ENCODE results near the gene GPR148. TPM values are rescaled to one million over a fixed set of nuclear protein-coding genes. Genes with fewer than 3 reads are reported as not detected.

Gene GPR148
- total RNA-seq, 1 donor from 2014 or later: not detected

DNA sequence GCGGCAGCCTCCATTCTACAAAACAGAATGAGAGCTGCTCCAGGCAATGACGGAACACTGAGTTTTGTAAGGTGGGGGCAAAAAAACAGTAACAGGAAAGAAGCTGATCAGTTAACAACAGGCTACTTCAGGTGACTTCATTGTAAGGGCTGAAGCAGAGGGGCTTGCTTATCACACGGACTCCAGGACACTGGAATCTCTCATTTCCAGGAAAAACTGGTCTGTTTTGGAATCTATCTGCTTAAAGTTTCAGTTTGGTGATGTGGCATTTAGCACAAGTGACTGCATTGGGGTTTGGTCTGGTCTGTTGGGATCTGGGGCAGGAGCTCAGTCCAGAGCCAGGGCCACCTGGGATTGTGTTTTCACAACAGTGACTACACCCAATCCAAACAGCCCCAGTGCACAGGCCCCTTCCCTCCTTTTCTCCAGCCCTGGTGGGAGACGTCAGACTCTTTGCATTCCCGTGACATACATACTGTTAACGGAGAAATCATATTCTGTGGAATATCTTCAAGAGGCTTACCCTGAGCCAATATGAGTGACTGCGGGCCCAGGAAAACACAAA is 40.6 kb downstream of the GPR148 start:
- DNase-seq (ENCODE audit: low spot score): no peak

DNA sequence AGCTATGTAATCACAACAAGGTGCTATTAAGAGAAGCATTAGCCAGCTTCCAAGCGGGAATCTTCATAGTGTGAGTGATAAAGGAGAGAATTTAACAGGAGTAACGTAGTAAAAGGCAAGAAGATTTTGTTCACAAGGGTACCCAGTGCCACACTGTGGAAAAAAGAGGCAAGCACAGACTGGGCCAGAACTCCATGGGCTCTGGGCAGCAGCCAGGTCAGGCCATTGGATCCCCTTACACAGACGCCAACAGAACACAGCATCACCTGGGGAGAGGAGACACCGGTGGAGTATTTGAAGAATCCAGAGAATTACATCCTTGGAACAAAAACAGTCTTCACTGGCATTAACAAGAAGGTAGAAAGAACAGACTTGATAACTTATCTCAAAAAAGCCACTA is 47.7 kb downstream of the GPR148 start:
- no peak for DNase-seq (ENCODE audit: low spot score)

DNA sequence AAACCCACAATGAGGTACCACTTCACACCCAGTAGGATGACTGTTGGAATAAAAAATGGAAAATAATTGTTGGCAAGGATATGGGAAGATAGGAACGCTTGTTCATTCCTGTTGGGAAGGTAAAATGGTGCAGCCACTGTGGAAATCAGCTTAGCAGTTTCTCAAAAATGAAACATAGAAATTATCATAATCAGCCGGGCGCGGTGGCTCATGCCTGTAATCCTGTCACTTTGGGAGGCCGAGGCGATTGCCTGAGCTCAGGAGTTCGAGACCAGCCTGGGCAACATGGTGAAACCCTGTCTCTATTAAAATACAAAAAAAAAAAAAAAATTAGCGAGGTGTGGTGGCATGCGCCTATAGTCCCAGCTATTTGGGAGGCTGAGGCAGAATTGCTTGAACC is 49.9 kb downstream of the GPR148 start:
- DNase-seq (ENCODE audit: low spot score): no peak

Other genes with a start within 250 kb of the GPR148 start
- gene POTEI, start 219.7 kb upstream of the GPR148 start, total RNA-seq: not detected
- gene CFC1B, start 207.8 kb upstream of the GPR148 start, total RNA-seq: not detected
- gene CFC1, start 129.5 kb upstream of the GPR148 start, total RNA-seq: not detected
- gene POTEJ, start 117.6 kb upstream of the GPR148 start, total RNA-seq: not detected
- gene AMER3, start 26.5 kb downstream of the GPR148 start, total RNA-seq: not detected
- 16.4 TPM for gene ARHGEF4, start 107.8 kb downstream of the GPR148 start, total RNA-seq